ENCODE data around the gene TPPP.

- TF ChIP-seq YY1 (IDR thresholded peaks at IDR 0.05; ENCODE audit: insufficient read depth, insufficient read length): no peak
- TF ChIP-seq ZNF274 (IDR thresholded peaks at IDR 0.05; ENCODE audit: low read depth, low read length): no peak
- no peak for TF ChIP-seq SUZ12 (IDR thresholded peaks at IDR 0.05; ENCODE audit: extremely low read depth, insufficient read depth, insufficient read length)
Observed at GRCh38 chr5:658103-658502, 35.0 kb downstream of the TPPP start.
